ENCODE results near the gene SYPL2.

GRCh38 chr1:109504974-109505373, 38.6 kb downstream of the SYPL2 start:
- TF ChIP-seq CTCF (IDR thresholded peaks at IDR 0.05; ENCODE audit: borderline replicate concordance, extremely low read depth, low read length, poor library complexity, severe bottlenecking): no peak
- TF ChIP-seq EZH2 (IDR thresholded peaks at IDR 0.05; ENCODE audit: borderline replicate concordance, low read depth, low read length, severe bottlenecking): no peak
